UCSD-AML1 (cell line): ENCODE data around the gene RPL18.
"Not testable (repeated sequence)": the region's sequence is repeated elsewhere in the genome, so short reads cannot be mapped to it uniquely, and the experiment has no call there.

ENCODE experiments used
- DNase-seq: peaks from one replicate; lab custom pipeline; 2025; ENCODE audit not compliant: unreplicated experiment; lab: John Stamatoyannopoulos, UW

The RPL18 gene

DNA sequence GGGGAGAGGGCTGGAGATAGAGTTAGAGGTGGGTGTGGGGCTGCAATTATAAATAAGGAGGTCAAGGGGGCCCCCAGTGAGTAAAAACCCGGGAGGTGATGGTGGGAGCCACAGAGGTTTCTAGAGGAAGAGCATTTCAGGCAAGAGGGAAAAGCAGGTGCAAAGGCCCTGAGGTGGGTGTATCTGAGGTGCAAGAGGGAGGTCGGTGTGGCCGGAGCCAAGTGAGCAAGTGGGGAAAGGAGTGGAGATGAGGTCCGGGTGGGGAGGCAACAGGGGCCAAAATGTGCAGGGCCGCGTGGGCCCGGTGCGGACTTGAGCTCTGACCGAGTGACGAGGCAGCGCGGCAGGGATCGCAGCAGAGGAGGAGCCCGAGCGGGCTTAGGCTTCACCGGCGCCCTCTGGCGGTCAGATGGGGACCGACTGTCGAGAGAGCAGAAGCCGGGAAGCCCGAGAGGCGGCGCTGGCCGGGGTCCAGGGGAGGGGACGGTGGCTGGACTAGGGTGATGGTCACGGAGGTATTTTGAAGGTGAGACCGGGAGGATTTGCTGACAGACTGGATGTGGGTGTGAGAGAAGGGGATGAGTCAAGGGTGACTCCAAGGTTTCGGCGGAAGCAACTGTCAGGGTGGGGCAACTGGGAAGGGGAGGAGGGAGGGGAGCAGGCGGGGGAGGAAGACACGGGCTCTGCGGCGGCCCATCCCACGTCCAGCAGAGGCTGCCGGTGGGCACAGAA is 30.1 kb downstream of the RPL18 start:
- DNase-seq: peak; percentile 87

DNA sequence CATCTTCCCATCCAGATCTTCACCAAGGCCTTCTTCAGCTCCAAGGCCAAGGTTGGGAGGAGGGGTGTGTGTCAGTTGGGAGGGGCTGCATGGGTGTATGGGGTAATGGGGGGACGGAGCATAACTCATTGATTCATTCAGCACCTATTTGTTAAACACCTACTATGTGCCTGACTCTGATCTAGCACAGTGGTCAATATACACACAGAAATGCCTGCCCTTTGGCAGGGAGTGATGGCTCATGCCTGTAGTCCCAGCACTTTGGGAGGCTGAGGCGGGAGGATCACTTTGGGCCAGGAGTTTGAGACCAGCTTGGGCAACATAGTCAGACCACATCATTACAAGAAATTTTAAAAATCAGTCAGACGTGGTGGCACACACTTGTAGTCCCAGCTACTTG is 31.6 kb downstream of the RPL18 start:
- DNase-seq: no peak

DNA sequence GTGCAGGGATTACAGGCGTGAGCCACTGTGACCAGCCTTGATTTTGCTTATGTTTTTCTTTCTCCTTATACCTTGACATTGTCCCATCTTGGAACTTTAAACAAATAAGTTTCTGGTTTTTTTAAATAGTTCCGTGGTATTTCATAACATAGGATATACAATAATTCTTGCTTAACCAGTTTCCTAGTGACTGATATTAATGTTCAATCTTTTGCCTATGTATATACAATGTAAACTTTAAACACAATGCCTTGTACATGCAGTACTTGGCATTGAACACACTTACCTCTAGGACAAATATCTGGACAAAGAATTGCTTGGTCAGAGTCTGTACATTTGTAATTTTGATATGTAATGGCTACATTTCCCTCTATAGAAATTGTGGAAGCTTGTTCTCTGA is 36.8 kb downstream of the RPL18 start:
- no peak for DNase-seq

GRCh38 chr19:48578891-48579290 is 40.1 kb downstream of the RPL18 start:
- no peak for DNase-seq

GRCh38 chr19:48577908-48578307 is 41.1 kb downstream of the RPL18 start:
- not testable (repeated sequence) for DNase-seq

- DNase-seq: no peak
Measured at GRCh38 chr19:48575931-48576622, 42.9 kb downstream of the RPL18 start.

DNA sequence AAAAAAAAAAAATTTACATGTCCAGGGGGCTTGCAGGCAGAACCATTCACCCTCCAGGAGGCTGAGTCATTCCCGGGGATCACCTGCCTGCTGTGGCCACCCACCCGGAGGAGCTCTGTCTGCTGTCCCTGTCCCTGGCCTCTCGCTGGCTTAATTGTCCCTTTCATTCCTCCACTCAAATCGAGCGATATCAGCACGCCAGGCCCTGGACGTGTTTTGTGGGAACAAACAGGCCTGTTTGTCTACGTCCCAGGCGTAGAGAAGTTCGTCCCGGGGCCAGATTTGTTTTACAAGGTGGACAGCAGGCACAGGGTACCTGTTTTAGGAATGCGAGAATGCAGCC is 45.8 kb downstream of the RPL18 start:
- DNase-seq: no peak

GRCh38 chr19:48571378-48572162 is 47.4 kb downstream of the RPL18 start:
- DNase-seq: no peak

DNA sequence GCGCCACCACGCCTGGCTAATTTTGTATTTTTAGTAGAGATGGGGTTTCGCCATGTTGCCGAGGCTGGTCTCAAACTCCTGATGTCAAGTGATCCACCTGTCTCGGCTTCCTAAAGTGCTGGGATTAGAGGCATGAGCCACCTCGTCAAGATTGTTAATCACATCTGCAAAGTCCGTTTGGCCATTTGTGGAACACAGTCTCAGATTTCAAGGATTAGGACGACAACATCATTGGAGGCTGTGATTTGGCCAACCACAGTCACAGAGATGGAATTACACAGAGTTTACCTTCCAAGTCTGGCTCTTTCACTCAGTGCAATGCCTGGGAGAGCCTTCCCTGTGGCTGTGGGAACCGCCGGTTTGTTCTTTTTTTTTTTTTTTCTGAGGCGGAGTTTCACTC is 49.2 kb downstream of the RPL18 start:
- DNase-seq: no peak

DNA sequence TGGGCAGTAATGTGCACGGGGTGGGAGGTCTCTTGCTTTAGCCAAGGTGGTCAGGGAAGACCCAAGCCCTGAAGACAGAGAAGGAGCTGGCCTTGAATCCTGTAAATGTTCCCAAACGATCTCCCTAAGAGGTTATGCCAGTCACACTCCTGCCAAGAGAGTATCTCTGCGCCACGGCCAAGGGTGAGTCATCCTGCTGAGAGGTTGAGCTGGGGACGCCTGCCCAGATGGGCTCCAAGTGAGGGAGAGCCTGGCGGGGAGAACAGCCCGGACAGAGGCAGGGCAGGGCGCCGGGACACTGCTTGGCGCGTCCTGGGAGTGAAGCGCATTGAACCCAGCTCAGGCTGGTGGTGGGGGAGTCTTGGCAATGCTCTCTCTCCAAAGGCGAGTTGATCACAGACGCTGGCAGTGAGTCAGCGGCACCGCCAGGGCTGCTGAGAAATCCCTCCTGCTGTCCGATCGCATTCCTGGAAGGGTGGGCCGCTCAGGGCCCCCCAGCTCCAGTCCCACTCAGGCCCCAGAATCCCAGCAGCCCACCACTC is 50.6 kb downstream of the RPL18 start:
- peak; percentile 26 for DNase-seq
